IPS DF 19.7 (cell line): ENCODE measurements around the gene CYP2A6.
"Not testable (repeated sequence)": the region's sequence is repeated elsewhere in the genome, so short reads cannot be mapped to it uniquely, and the experiment has no call there.

Experiments used
- DNase-seq: peaks from one replicate; pipeline ENCODE4 v3.0.0-alpha.2; 2013; ENCODE audit warnings: low read depth, low spot score

Gene CYP2A6

DNA sequence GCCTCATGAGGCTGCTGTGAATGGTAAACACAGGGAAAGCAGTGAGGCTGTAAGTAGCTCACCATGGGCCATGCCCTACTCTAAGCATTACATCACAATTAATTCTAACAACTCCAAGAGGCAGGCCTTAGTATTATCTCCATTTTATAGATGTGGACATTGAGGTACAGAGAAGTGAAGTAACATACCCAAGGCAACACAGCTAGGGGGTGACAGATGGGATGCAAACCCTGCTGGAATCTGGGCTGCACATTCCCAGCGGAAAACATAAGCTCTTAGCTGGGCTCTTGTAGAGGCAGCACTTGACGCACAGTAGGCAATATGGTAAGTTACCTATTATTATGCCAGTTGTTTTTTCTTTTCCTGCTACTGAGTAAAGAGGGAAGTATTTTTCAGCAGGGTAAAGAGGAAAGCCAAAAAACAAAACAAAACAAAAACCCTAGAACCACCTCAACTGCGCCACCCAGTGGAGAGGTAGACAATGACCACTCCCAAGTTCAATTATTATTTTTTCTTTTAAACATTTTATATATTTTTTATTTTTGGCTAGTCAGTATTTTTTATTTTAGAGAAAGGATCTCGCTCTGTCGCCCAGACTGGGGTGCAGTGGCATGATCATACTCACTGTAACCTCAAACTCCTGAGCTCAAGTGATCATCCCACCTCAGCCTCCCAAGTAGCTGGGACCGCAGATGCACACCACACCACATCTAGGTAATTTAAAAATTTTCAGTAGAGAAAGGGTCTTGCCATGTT lies 30.6 kb downstream of the CYP2A6 start:
- not testable (repeated sequence) for DNase-seq

DNA sequence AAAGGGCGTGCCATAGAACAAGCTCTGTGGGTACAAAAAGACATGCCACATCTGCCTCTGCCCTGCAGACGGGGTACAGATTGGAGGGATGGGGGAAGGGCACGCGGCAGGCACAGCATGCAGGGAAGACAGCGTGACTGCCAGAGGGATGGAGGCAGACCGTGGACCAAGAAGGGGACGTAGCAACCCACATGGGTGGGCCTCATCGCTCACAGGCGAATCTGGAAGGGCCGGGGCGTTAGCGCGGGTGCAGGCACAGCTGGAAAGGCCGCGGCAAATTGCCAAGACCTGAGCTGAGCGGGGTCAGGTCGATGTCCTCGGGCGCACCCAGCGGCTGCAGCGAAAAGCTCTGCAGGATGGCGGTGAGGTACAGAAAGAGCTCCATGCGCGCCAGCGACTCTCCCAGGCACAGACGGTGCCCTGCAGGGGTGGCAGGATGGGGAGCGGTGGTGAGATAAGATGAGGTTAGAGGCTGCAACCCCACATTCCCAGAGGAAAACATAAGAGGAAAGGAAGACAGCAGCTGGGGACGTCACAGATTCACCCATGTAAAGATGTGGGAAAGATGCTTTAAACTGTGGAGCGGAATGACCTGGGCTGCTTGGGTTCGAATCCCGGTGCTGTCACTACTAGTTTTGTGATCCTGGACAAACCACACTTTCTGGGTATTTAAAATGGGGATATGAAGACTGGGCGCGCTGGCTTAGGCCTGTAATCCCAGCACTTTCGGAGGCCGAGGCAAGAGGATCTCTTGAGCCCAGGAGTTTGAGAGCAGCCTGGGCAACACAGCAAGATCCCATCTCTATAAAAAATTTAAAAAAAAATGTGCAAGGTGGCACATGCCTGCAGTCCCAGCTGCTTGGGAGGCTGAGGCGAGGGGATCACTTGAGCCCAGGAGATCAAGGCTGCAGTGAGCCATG lies 31.5 kb downstream of the CYP2A6 start:
- DNase-seq: not testable (repeated sequence)

DNA sequence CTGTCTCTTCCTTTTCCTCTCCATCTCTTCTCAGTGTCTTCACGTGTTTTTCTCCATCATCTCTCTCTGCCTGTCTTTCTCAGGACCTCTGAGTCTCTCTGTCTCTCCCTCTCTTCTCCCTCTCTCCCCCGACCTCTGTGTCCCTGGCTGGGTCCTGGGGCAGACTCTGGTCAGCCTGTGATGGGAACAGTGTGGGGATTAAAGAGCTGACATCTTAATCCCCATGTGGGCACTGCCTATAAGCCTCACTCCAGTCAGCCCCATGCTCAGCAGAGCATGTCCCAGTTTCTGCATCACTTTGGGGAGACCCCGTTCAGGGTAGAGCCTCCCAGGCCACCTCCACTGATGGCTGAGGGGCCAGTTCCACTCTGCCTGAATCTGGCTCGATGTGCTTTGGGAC lies 35.0 kb downstream of the CYP2A6 start:
- no peak for DNase-seq

DNA sequence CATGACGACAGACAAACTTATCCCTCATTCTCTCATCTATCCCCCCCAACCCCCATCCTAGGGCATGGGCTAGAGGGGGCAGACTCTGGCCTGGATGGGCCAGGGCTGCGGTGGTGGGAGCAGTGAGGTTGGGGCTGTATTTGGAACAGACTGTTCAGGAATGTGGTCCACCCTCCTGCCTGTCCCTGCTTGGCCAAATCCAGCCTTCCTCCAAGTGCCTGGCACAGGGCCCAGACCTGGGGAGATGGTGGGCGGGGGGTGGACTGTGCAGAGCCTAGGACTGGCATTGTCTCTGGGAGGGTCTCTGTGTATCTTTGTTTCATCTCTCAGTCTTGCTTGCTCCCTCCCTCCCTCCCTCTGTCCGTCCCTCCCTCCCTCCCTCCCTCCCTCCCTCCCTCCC lies 37.1 kb downstream of the CYP2A6 start:
- no peak for DNase-seq

DNA sequence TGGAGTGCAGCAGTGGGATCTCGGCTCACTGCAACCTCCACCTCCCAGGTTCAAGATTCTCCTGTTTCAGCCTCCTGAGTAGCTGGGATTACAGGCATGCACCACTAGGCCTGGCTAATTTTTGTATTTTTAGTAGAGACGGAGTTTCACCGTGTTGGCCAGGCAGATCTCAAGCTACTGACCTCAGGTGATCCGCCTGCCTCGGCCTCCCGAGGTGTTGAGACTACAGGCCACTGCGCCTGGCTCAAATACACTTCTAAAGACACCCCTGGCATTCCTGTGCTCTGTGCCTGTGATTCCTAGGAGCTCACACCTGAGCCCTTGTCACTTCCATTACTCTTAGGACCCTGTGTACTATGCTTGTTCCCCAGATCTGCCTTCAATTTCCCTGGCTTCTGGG lies 37.7 kb downstream of the CYP2A6 start:
- DNase-seq: not testable (repeated sequence)

DNA sequence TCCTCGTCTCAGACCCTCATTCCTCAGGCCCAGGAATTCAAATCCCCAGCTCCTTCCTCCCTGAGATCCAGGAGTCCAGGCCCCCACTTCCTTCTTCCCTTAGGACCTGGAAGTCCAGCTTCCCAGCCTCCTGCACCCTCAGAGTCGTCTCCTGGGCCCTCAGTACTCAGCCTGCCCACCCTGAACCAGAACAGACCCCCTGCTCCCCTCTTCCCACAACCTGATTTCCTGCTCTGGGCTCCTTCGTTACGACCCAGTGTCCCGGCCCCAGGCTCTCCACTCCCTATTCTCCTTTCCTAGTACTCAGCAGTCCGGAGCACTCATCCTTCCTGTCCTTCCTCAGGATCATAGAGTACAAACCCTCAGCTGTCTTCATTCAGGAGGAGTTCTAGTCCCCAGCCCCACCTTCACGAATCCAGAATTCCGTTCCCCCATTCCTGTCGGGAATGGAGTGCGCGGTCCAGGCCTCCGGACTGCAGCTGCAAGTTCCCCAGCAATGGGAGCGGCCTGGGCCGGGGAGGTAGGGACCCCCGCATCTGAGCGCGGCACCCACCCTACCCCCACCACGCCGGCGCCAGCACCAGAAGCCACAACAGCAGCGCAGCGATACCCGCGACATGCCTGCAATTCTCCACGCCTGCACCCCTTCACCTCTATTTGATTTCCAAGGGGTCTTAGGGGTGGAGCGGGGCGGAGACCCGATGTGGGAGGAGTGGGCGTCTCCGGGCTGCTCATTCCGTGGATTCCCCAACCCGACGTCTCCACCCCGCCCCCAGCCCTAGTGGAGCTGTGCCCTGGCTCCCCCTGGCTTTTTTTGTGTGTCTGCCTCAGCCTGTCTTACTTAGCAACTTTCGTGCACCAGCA lies 38.5 kb downstream of the CYP2A6 start:
- DNase-seq: no peak

DNA sequence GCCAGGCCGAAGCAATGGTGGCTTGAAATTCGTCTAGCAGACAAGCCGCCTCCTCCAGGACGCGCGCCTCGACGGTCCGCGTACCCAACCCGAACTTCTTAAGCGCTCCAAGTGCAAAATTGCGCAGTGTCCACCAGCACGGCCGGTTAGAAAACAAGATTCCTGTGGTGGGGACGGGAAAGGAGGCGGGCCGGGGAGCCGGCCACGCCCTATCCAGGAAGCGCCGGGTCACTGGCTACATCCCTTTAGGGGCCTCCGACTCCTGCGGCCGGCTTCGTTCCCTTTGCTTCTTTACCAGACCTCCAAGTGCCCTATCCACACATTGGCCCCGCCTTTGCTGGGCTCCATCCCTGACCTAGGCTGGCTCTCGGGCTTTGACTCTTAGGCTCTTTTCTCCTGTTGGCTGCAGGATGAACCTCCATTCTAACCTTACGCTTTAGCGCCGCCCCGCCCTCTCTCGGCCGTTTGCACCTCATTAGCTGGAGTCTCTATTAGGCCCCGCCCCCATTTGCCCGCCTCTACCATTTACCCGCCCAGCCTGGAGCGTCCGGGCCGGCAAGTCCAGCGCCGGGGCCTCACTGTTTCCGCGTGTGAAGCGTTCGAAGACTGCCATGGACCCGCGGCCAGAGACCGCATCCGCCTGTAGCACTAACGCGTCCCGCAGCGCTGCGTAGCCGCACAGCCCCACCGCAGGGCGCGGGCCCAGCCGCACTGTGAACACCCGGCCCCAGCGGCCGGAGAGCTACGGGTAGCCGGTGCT lies 39.4 kb downstream of the CYP2A6 start:
- DNase-seq: not testable (repeated sequence)

DNA sequence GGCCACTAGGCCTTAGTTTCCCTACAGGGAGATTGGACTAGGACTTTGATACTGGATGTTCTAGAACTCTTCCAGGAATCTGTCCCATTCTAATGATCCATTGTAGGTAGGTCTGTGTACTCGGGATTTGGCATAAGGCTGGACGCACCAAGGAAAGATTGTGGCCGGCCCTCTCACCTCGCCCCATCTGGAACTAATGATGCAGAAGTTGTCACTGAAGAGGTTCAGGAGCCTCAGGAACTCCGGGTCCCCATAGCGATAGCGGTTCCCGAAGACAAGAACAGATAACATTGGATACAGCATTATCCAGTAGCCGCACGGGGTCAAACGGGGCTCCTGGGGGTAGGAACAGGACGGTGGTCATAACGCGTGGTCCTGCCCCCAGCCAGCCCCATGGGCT lies 40.1 kb downstream of the CYP2A6 start:
- DNase-seq: no peak

DNA sequence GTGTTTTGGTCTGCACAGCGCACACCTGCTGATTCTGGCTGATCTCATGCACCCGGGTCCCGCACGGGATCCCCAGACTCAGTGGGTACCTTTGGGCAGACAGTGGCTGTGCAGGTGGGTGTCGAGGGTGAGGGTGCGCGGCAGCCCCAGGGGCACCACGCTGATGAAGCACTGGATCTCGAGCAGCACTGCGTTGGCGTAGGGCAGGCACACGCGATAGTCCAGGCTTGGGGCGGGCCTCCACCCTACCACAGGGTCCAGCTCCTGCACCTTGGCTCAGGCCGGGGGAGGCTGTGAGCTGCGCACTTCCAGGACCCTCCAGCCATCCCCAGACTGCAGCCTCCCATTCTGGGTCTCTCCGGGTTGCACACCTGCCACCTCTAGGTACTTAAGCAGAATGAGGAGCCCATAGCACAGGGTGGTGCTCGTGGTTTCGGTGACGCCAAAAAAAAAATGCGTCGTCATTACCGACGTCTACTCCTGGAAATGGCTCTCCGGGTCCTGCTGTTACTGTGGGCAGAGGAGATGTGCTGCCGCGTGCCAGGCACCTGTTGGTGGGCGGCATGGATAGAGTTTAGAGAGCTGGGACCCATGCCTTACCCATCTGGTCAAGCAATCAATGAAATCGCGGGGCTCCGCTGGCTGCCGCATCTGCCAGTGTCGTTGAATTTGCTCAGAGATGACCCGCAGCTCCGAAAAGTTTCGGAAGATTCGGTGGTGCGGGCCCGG lies 40.7 kb downstream of the CYP2A6 start:
- no peak for DNase-seq

DNA sequence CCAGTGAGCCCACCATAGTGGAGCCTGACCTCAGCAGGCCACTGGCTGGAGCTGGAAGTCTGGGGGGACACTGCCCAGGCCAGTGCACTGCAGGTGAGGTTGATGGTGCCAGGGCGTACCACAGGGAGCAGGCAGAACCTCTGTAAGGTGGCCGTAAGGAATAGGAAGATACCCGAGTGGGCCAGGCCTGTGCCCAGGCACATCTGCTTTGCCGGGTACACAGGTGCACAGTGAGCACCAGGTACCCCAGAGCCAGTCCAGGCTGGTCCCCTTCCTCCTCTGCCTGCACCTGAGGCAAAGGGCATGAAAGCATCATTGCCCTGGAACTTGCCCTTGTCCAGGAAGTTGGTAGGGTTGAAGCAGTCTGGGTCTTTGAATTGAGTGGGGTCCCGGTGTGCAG lies 41.8 kb downstream of the CYP2A6 start:
- DNase-seq: no peak

DNA sequence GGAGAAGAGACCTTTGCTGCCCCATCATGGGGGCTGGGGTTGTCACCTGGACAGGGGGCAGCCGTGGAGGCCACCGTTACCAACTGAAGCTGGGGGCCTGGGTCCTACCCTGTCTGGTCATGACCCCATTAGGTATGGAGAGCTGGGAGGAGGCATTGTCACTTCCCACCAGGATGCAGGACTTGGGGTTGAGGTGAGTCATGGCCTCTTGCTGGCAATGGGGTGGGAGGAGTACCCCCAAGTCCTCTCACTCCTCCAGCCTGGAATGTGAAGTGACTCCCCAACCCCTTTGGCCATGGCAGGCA lies 42.3 kb downstream of the CYP2A6 start:
- DNase-seq: no peak

DNA sequence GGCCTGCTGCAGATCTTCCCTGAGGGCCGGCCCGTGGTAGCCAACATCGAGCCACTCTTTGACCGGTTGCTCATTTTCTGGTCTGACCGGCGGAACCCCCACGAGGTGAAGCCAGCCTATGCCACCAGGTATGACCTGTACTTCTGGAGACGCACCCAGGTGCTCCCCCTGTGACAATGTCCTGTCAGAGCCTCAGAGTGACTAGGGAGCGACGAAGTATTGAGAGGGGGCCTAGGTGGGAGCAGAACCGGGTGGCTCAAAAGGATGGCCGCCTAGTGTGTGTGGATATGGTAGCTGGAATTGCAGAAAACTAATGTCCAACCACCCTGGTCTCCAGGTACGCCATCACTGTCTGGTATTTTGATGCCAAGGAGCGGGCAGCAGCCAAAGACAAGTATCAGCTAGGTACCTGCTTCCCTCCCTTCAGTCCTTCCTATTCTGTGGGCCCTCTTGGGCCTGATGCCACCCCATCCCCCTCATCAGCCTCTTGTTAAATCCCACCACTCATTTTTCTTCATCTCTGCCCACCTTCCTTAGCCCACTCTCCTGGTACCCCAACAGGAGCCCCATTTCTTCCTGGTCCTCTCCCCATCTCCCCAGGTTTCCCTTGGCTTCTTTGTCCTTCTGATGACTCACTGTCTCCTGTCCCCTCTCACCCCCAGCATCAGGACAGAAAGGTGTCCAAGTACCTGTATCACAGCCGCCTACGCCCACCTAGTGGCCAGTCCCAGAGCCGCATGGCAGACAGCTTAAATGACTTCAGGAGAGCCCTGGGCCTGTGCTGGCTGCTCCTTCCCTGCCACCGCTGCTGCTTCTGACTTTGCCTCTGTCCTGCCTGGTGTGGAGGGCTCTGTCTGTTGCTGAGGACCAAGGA lies 42.9 kb downstream of the CYP2A6 start:
- DNase-seq: no peak

DNA sequence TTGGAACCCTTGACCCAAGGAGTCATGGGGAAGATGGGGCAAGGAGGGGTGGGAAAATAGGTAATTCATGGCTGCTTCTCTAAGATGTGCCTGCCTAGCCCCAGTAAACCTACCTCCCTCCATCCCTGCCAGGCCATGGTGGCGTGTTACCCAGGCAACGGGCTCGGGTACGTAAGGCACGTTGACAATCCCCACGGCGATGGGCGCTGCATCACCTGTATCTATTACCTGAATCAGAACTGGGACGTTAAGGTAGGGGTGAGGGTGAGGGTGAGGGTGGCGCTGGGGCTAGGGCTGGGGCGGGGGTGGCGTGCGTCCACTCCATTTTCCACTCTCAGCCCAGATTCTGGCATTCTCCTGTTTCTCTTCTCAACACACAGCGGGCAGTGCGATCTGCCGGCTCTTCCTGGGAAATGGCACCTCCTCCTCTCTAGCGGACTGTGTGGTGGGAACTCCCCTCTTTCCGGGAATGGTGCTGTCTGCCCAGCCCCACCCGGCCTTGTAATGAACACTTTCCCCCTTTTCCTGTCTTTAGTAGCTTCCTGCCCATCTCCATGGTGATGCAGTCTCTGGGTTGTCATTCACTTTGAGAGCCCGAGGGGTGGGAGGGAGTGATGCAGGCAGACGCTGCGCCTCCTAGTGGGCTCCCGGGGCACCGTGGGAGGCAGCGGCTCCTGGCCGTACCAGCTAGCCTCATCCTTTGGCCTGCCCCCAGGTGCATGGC lies 43.7 kb downstream of the CYP2A6 start:
- DNase-seq: peak; percentile 97

DNA sequence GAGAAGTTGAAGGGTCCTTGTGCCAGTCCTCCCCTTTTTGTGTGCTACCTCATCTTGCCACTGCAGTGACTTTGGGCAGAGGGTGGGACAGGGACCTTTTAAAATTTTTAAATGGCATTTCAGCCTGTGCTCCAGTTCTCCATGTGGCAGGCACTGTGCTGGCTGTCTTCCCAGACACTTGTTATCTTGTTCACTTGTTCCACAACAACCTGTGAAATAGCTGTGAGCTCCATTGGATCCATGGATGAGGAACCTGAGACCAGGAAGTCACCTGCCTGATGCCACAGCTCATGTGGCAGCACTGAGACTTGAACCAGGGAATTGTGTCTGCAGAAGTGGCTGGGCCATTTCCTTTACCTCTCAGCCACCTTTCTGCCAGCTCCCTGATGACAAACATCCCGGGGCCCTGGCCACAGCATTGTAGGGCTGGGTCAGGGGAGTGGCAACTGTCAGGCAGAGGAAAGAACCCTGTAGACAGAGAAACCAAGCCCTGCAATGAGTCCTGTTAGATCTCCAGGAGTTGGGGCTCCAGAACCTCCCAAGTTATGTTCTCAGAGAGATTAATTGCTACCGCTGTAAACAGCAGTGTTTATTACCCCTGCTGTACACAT lies 44.9 kb downstream of the CYP2A6 start:
- no peak for DNase-seq

DNA sequence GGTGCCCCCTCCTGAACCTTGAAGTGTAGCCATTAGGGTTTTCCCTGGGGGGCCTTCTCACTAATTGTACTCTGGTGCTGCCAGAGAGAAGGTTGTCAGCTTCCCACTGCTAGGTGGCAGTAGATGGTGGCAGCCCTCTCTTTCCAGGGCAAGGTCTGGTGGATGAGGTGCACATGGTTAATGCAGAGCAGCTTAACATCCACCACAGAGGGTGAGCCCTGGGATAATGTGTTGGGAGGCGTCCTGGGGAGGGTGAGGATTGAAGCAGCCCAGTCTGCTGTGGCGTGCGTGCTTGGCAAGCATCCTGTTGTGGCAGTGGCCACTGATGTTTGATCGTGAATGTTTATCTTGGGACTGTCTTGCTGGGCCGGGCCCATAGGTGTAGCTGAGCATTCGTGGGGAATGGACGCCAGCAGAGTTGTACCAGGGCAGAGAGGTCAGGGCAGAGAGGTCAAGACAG lies 45.4 kb downstream of the CYP2A6 start:
- no peak for DNase-seq

DNA sequence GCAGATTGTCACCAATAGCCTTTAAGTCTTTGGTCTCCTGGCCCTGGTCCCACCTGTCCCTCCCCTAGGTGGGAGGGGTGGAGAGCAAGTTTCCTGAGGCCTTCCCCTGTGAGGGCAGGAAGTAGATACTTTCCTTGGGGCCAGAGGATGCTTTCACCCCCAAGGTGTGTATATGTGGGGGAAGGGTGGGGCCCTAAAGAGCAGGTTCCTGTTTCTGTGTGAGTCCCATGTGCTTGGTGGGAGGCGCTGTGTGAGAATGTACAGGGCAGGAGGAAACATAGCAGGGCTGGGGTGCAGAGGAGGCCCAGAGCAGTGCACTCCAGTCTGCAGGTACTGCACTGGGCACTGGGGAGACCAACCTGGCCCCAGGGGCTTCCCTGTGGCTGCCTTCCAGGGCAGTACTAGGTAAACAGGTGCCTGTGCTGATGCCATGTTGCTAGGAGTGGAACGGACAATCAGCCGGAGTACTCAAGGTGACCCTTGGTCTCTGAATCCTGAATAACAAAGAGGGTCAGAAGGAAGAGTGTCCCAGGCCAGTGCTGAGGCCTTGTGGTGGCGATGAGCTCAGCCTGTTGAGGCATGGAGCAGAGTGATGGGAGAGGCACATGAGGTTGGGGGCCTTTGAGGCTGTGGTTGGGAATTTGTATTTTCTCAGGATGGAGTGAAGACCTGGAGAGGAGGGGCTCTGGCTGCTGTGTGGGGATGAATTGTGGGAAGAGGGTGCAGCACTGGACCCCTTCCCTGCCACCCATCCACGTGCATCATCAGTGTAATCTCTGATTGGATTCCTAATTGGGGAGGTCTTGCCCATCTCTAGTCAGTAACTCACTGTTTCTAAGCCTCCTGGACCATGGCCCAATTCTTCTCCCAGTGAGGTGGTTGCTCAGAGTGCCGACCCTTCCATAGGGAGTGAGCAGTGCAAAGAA lies 46.1 kb downstream of the CYP2A6 start:
- no peak for DNase-seq

DNA sequence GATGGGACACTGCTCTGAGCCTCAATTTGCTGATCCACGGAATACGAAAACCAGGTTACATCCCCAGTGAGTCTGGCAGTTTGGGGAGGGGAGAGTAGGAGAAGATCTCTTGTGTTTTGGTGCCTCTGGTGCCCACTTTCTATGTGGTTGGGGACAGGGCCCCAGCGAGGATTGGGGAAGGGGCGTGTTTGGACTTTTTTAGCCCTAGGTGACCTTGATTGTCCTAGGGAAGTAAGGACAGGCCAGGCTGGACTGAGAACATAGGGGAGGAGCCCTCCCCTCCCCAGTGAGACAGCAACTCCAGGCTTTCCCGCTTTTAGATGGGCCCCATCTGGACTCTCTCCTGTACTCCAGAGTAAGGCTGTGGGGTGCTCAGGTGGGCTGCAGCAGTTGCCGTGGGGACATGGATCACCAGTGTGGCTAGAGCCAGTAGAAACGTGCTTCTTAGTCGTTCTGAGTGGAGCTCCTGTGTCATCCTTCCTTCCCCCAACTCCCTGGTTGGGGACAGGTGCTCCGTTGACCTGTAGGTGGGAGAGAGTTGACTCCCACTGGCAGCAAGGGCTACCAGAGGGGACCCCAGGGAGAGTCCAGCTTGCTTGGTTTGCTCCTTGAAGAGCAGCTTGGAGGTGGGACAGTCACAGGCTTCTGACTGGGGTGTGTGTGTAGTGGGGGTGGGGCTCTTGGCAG lies 46.9 kb downstream of the CYP2A6 start:
- no peak for DNase-seq
